Lung (tissue), 12 donors: Measurements from ENCODE around the gene MIER1. TPM values are rescaled to one million over a fixed set of nuclear protein-coding genes. Genes with fewer than 3 reads are reported as not detected.

Experiments used
- ATAC-seq: fragments of 200-7000 bp; cut with Tn5 transposase; one replicate; pipeline ENCODE4 v1.9.1; 2020; ENCODE audit warnings: moderate number of reproducible peaks; ENCODE audit not compliant: insufficient read depth, low FRiP score
- DNase-seq, 3 donors: peaks; one replicate each; pipeline ENCODE4 v3.0.0-alpha.2; 2013 to 2017
- H3K27ac ChIP-seq, 2 donors: one replicate each; pipeline ENCODE4 v1.5.1; 2013; ENCODE audit warnings: mild to moderate bottlenecking in 2 of 2, moderate library complexity in 2 of 2, control low read depth in 1 of 2, inconsistent platforms in 1 of 2, low read depth in 1 of 2, low read length in 1 of 2
- H3K27me3 ChIP-seq, 3 donors: one replicate each; pipeline ENCODE4 v1.5.1; 2013; ENCODE audit warnings: low read length in 2 of 3; ENCODE audit not compliant: control insufficient read depth in 3 of 3, insufficient read depth in 3 of 3
- H3K36me3 ChIP-seq, 4 donors: one replicate each; pipeline ENCODE4 v1.5.1; 2013; ENCODE audit warnings: low read length in 4 of 4, mild to moderate bottlenecking in 1 of 4, moderate library complexity in 1 of 4; ENCODE audit not compliant: control insufficient read depth in 4 of 4, insufficient read depth in 4 of 4
- H3K4me1 ChIP-seq, 5 donors: one replicate each; pipeline ENCODE4 v1.5.1; 2013; ENCODE audit warnings: low read length in 5 of 5, mild to moderate bottlenecking in 2 of 5, moderate library complexity in 1 of 5; ENCODE audit not compliant: control insufficient read depth in 5 of 5, insufficient read depth in 5 of 5
- H3K4me3 ChIP-seq: one replicate; pipeline ENCODE4 v1.5.1; 2013; ENCODE audit warnings: mild to moderate bottlenecking, control low read depth, moderate library complexity
- H3K9ac ChIP-seq, 2 donors: one replicate each; pipeline ENCODE4 v1.5.1; 2013; ENCODE audit warnings: low read length in 2 of 2, control low read depth in 1 of 2; ENCODE audit not compliant: insufficient read depth in 1 of 2
- H3K9me3 ChIP-seq, 4 donors: one replicate each; pipeline ENCODE4 v1.5.1; 2013; ENCODE audit warnings: low read length in 3 of 4, mild to moderate bottlenecking in 1 of 4, moderate library complexity in 1 of 4; ENCODE audit not compliant: control insufficient read depth in 4 of 4, insufficient read depth in 3 of 4
- WGBS, 2 donors: extraction: QIAGEN DNeasy Blood & Tissue Kit; methylation state at CpG; one replicate each; pipeline ENCODE4 v1.1.7; 2013; 5-methylcytosine and 5-hydroxymethylcytosine counted together
- polyA plus RNA-seq, 2 donors: library from polyadenylated mRNA; stranded (reverse); fragments of 200-250 nt; gene quantifications; one replicate each; pipeline ENCODE4 v1.2.1, GENCODE V29; 2013
- total RNA-seq, 2 donors: library from RNA; depleted of rRNA in 1 of 2; stranded (reverse); fragments of >200 nt in 1 of 2; gene quantifications; one replicate each; pipeline ENCODE4 v1.2.1, GENCODE V29; 2014 to 2021
- TF ChIP-seq, protein P1 (sequence below): IDR thresholded peaks from 2 replicates; pipeline ENCODE4 v1.5.1; 2012; ENCODE audit warnings: mild to moderate bottlenecking; ENCODE audit errors: control extremely low read depth, extremely low read depth
- donor health status: control.
- donor health status: control.
- donor health status: Bipolar disorder and iron deficiency.
- donor health status: healthy.
- donor health status: DM: yes; HTN: yes; CAD: no.

The MIER1 gene
- total and polyA plus RNA-seq, 4 donors, result 12.6 to 42.4 (median 21.5) TPM

DNA sequence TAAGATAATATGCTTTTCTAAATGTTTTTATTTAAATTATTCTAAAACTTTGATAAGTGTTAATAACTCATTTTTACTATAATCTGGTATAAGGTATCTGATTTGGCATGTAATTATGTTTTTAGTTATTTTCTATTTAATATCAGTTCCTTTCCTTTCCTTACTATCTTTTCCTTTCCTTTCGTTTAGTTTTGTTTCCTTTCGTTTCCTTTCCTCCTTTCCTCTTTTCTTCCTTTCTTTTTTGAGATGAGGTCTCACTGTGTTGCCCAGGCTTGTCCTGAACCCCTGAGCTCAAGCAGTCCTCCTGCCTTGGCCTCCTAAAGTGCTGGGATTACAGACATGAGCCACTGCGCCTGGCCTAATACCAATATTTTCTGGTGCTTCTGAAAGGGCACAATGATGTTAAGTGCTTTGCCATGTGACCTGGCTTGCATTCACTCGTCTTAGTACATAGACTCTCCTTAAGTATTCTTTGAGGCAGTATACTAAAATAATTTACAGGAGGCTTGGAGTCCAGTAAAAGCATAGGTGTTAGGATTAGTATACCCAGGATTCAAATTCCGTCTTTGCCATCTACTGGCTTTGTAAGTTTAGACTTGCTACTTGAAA, 18.7 kb downstream of the MIER1 start:
- TF ChIP-seq, protein P1, sequence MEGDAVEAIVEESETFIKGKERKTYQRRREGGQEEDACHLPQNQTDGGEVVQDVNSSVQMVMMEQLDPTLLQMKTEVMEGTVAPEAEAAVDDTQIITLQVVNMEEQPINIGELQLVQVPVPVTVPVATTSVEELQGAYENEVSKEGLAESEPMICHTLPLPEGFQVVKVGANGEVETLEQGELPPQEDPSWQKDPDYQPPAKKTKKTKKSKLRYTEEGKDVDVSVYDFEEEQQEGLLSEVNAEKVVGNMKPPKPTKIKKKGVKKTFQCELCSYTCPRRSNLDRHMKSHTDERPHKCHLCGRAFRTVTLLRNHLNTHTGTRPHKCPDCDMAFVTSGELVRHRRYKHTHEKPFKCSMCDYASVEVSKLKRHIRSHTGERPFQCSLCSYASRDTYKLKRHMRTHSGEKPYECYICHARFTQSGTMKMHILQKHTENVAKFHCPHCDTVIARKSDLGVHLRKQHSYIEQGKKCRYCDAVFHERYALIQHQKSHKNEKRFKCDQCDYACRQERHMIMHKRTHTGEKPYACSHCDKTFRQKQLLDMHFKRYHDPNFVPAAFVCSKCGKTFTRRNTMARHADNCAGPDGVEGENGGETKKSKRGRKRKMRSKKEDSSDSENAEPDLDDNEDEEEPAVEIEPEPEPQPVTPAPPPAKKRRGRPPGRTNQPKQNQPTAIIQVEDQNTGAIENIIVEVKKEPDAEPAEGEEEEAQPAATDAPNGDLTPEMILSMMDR, result no peak
- peaks cover 3 to 14% (median 6%) of the 10 kb centered on the region in 4 donors for H3K36me3 ChIP-seq
- H3K9me3 ChIP-seq, result no peaks in the 10 kb centered on the region
- ATAC-seq, result no peak
- no peak overlapping the region for H3K27ac ChIP-seq
- H3K4me1 ChIP-seq, result peaks cover 0 to 5% (median 0%) of the 10 kb centered on the region in 5 donors
- DNase-seq, result no peak
- 78 to 82% methylated on average over 5 of the region's 5 CpGs for WGBS, 2 donors
- no peak overlapping the region for H3K4me3 ChIP-seq
- no peak overlapping the region for H3K9ac ChIP-seq
- H3K27me3 ChIP-seq, result no peaks in the 10 kb centered on the region

DNA sequence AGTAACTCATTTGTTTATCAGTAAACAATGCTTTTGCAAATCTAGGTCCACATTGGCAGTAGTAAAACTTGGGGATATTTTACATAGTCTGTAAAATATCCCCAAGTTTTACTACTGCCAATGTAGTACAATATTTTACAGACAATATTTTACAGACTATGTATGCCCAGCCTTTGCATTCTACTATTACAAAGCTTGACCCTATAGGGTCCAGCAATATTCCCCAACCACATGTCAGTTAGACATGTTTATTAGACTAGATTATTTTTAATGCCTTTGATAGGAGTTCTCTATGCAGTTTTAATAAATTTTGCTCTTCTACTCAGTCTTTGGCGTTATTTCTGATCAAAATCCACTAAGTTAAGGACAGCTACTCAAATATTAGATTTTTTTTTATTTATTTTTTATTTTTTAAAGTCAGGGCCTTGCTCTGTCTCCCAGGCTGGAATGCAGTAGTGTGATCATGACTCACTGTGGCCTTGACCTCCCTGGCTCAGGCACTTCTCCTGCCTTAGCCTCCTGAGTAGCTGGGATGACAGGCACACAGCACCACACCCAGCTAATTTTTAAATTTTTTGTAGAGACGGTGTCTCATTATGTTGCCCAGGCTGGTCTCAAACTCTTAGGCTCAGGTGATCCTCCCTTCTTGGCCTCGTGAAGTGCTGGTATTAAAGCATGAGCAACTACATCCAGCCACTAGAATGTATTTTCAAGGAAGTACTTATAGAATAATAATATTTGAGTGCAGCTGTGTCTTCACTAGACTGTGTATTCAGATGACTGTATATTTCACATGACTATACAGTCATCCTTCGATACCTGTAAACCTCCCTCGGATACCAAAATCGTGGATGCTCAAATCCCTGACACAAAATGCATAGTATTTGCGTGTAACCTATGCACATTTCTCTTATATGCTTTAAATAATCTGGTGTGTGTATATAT, 19.8 kb downstream of the MIER1 start:
- peak; percentile 65 for ATAC-seq
- WGBS, 2 donors, result 90 to 96% methylated on average over 7 of the region's 7 CpGs
- Histone ChIP-seq H3K27ac (no peak overlapping the region), H3K9me3 (no peaks in the 10 kb centered on the region), H3K4me1 (peaks cover 0 to 5% (median 0%) of the 10 kb centered on the region in 5 donors), H3K27me3 (no peaks in the 10 kb centered on the region), H3K36me3 (peaks cover 5 to 14% (median 6%) of the 10 kb centered on the region in 4 donors), H3K9ac (no peak overlapping the region), H3K4me3 (no peak overlapping the region)
- DNase-seq, result no peak
- TF ChIP-seq, protein P1, result no peak

DNA sequence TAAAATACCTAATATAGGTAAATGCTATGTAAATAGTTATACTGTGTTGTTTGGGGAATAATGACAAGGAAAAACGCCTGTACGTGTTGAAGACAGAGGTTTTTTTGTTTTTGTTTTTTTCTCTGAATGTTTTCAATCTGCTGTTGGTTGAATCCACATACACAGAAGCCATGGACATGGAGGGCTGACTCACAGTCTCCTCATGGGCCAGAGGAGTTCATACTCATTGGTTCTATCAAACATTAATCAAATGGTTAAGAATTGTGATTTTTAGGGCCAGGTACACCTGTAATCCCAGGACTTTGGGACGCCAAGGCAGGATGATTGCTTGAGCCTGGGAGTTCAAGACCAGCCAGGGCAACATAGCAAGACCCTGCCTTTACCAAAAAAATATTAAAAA, 20.5 kb downstream of the MIER1 start:
- ATAC-seq (no peak), DNase-seq (no peak)
- TF ChIP-seq, protein P1, result no peak
- Histone ChIP-seq H3K9ac (no peak overlapping the region), H3K27me3 (no peaks in the 10 kb centered on the region), H3K4me3 (no peak overlapping the region), H3K4me1 (peaks cover 0 to 5% (median 0%) of the 10 kb centered on the region in 5 donors), H3K9me3 (no peaks in the 10 kb centered on the region), H3K27ac (peak overlapping the region in 1 of 2 donors; percentile 20), H3K36me3 (peaks cover 5 to 14% (median 6%) of the 10 kb centered on the region in 4 donors)
- WGBS, 2 donors, result 98 to 100% methylated on average over 3 of the region's 3 CpGs
